ENCODE data around the gene RFX1. TPM values are rescaled to one million over a fixed set of nuclear protein-coding genes. Genes with fewer than 3 reads are reported as not detected.

Gene RFX1
- total and polyA plus RNA-seq, 2 of the 13 experiments (the other 11 are each of a cell fraction or from before 2014, with no cell fraction given) = 1.1 to 1.3 TPM

DNA sequence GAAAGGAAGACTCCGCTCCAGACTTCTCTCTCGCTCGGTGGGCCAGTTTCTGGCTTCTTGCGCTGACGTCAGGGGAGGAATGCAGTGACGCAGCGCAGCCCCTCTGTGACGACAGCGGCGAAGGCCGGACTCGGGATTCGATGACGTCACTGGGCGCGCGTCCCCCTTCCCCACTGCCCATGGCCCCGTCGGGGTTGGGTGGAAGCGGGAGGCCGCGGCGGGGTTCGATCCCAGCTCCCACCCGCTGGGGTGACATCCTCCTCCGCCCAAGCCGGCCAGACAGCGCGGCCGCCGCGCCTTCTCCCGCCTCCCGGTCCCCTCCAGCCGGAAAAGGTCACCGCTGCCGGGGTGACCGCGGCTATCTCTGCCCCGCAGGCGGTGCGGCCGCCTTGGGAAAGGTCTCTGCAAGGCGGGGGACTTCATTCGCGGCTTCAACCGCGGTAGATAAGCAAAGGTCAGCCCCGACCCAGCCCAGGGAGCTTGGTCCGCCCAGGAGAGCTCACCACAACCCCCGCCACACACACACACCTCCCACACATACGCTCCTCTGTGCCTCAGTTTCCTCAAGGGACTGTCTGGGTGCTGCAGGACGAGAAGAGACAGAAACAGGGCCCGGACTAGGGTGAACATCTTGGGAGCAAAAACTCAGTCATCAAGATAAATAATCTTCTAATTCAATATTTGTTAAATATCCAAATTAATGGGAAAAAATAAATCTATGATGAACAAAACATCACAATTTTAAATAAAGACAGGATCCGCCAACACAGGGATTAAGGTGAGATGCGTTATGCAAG is 844 bp upstream of the RFX1 start (continued):
- TF ChIP-seq, protein P1, sequence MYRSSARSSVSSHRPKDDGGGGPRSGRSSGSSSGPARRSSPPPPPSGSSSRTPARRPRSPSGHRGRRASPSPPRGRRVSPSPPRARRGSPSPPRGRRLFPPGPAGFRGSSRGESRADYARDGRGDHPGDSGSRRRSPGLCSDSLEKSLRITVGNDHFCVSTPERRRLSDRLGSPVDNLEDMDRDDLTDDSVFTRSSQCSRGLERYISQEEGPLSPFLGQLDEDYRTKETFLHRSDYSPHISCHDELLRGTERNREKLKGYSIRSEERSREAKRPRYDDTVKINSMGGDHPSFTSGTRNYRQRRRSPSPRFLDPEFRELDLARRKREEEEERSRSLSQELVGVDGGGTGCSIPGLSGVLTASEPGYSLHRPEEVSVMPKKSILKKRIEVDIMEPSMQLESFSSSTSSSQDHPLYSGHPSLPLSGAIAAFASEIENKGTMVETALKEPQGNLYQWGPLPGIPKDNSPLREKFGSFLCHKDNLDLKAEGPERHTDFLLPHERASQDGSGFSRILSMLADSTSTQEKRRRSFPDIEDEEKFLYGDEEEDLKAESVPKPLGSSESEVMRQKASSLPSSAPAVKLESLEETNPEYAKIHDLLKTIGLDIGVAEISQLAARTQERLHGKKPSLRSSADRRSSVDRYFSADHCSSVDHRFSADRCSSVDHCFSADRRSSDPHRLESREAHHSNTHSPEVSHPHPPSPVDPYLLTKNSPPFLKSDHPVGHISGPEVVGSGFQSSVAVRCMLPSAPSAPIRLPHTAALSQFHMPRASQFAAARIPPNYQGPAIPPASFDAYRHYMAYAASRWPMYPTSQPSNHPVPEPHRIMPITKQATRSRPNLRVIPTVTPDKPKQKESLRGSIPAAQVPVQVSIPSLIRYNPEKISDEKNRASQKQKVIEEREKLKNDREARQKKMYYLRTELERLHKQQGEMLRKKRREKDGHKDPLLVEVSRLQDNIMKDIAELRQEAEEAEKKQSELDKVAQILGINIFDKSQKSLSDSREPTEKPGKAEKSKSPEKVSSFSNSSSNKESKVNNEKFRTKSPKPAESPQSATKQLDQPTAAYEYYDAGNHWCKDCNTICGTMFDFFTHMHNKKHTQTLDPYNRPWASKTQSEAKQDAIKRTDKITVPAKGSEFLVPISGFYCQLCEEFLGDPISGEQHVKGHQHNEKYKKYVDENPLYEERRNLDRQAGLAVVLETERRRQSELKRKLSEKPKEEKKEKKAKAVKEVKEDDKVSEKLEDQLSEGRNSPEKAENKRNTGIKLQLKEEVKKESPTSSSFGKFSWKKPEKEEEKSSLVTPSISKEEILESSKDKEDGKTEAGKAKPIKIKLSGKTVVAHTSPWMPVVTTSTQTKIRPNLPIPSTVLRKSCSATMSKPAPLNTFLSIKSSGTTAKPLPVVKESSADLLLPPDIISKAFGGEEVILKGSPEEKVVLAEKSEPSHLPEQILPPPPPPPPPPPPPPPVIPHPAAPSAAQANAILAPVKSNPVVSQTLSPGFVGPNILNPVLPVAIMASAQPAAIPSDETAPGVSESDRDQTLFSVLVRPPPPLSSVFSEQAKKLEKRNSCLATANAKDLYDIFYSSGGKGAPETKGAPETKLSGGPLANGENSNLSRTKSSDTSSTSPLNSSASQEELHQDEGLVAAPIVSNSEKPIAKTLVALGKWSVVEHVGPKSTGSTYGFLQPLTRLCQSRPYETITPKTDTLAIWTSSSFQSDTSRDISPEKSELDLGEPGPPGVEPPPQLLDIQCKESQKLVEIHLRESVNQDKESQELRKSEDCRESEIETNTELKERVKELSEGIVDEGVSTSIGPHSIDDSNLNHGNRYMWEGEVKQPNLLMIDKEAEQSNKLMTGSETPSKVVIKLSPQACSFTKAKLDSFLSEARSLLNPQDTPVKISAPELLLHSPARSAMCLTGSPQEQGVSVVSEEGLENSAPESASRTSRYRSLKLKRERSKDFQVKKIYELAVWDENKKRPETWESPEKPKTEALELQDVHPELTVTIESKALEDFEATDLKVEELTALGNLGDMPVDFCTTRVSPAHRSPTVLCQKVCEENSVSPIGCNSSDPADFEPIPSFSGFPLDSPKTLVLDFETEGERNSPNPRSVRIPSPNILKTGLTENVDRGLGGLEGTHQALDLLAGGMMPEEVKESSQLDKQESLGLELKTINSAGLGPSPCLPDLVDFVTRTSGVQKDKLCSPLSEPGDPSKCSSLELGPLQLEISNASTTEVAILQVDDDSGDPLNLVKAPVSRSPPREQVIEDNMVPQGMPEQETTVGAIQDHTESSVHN (CRISPR knock-in tag; IDR thresholded peaks at IDR 0.05) = no peak
- TF ChIP-seq GABPA (IDR thresholded peaks at IDR 0.05; ENCODE audit: low read depth, low read length) (no peak; the same call in 1 of the 2 replicates), GABPA (CRISPR knock-in tag; IDR thresholded peaks at IDR 0.05; ENCODE audit: low read depth) (no peak), ZNF589 (CRISPR knock-in tag; conservative IDR thresholded peaks at IDR 0.05) (0 out of 2 replicates have a peak, but pooled peaks have one; percentile 9), SP2 (CRISPR knock-in tag; IDR thresholded peaks at IDR 0.05) (peak; percentile 76), MTF1 (CRISPR knock-in tag; IDR thresholded peaks at IDR 0.05) (no peak), IKZF4 (CRISPR knock-in tag; IDR thresholded peaks at IDR 0.05; ENCODE audit: borderline replicate concordance, low read depth, not compliant biosample characterization) (no peak), ZIK1 (CRISPR knock-in tag; IDR thresholded peaks at IDR 0.05; ENCODE audit: borderline replicate concordance, low read depth) (no peak), ZNF530 (CRISPR knock-in tag; IDR thresholded peaks at IDR 0.05; ENCODE audit: low read depth) (no peak), SMAD1 (CRISPR knock-in tag; IDR thresholded peaks at IDR 0.05; ENCODE audit: borderline replicate concordance, low read depth) (peak; percentile 90), SP5 (CRISPR knock-in tag; IDR thresholded peaks at IDR 0.05; ENCODE audit: borderline replicate concordance, low read depth) (no peak), REPIN1 (CRISPR knock-in tag; IDR thresholded peaks at IDR 0.05; ENCODE audit: borderline replicate concordance, low read depth) (peak; percentile 70), ZNF557 (CRISPR knock-in tag; IDR thresholded peaks at IDR 0.05) (no peak)
- TF ChIP-seq, protein P2, sequence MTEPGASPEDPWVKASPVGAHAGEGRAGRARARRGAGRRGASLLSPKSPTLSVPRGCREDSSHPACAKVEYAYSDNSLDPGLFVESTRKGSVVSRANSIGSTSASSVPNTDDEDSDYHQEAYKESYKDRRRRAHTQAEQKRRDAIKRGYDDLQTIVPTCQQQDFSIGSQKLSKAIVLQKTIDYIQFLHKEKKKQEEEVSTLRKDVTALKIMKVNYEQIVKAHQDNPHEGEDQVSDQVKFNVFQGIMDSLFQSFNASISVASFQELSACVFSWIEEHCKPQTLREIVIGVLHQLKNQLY (CRISPR knock-in tag; IDR thresholded peaks at IDR 0.05) = peak; percentile 10; the same call in 1 of the 2 replicates
- TF ChIP-seq, protein P3, sequence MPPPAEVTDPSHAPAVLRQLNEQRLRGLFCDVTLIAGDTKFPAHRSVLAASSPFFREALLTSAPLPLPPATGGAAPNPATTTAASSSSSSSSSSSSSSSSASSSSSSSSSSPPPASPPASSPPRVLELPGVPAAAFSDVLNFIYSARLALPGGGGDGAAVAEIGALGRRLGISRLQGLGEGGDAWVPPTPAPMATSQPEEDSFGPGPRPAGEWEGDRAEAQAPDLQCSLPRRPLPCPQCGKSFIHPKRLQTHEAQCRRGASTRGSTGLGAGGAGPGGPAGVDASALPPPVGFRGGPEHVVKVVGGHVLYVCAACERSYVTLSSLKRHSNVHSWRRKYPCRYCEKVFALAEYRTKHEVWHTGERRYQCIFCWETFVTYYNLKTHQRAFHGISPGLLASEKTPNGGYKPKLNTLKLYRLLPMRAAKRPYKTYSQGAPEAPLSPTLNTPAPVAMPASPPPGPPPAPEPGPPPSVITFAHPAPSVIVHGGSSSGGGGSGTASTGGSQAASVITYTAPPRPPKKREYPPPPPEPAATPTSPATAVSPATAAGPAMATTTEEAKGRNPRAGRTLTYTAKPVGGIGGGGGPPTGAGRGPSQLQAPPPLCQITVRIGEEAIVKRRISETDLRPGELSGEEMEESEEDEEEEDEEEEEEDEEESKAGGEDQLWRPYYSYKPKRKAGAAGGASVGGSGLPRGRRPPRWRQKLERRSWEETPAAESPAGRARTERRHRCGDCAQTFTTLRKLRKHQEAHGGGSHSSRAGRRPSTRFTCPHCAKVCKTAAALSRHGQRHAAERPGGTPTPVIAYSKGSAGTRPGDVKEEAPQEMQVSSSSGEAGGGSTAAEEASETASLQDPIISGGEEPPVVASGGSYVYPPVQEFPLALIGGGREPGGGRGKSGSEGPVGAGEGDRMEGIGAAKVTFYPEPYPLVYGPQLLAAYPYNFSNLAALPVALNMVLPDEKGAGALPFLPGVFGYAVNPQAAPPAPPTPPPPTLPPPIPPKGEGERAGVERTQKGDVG (CRISPR knock-in tag; IDR thresholded peaks at IDR 0.05; ENCODE audit: borderline replicate concordance) = 0 out of 2 replicates have a peak, but pooled peaks have one; percentile 28
- TF ChIP-seq, protein P4, sequence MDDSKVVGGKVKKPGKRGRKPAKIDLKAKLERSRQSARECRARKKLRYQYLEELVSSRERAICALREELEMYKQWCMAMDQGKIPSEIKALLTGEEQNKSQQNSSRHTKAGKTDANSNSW (CRISPR knock-in tag; IDR thresholded peaks at IDR 0.05; ENCODE audit: borderline replicate concordance) = peak; percentile 44; the same call in 1 of the 2 replicates
